Daoy (cell line): Measurements from ENCODE around the gene CCDC91. TPM values are rescaled to one million over a fixed set of nuclear protein-coding genes. Genes with fewer than 3 reads are reported as not detected.
"Not testable (repeated sequence)": the region's sequence is repeated elsewhere in the genome, so short reads cannot be mapped to it uniquely, and the experiment has no call there.

Source experiments
- DNase-seq: peaks from one replicate; pipeline ENCODE4 v3.0.0-alpha.2; 2015; ENCODE audit warnings: low read depth
- total RNA-seq: library from RNA; depleted of rRNA; stranded (reverse); fragments of >200 nt; shearing (Covaris generic); gene quantifications from 2 replicates; pipeline ENCODE4 v1.2.3, GENCODE V29; 2014

CCDC91 gene
- total RNA-seq, 1 experiment from 2014 or later = 40.1 TPM

GRCh38 chr12:28184375-28184774, 5.9 kb upstream of the CCDC91 start:
- DNase-seq = no peak

GRCh38 chr12:28186500-28186899, 3.8 kb upstream of the CCDC91 start:
- no peak for DNase-seq

DNA sequence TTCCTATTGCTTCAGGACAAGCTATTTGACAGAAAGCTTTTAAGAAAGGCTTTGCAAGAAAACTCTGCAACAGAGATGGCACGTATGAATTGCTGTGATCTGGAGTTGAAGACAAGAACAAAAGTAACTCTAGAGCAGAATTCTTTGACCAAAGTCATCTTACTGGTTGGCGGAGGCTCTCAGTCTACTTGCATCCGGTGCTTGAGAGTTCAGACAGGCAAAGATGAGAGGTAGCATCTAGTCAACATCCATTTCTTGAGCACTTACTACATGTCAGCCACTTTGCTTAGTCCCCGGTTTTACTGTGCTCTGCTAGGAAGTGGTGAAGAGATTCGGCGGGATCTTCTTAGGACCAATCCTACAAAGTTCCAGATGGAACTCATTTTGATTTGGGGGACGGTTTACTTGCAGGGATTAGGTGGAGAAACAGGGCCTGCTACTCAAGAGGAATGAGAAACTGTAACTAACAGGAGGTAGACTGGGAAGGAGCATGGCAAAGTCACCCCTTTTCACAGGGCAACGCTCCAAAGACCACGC, 404 bp upstream of the CCDC91 start:
- DNase-seq = no peak

GRCh38 chr12:28191051-28192048, 1.1 kb downstream of the CCDC91 start:
- DNase-seq = peak; percentile 81

DNA sequence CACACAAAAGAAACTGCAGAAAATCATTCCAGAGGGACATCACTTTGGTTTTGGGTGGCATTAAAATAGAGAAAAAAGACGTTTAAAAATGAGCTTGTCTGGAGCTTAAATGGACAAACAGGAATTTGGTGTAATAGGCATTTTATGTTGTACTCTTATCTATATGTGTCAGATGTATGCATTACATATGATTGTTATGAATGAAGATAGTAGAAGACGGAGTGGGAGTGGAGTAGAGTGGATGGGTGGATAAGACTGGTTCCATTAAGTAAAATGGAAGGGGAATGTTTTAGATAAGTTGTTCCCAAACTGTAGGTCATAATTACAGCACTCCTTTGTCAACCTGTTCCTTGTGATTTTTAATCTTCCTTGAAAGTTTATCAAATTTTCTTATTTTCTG, 1.9 kb downstream of the CCDC91 start:
- DNase-seq = no peak

GRCh38 chr12:28194621-28195020, 4.4 kb downstream of the CCDC91 start:
- not testable (repeated sequence) for DNase-seq

DNA sequence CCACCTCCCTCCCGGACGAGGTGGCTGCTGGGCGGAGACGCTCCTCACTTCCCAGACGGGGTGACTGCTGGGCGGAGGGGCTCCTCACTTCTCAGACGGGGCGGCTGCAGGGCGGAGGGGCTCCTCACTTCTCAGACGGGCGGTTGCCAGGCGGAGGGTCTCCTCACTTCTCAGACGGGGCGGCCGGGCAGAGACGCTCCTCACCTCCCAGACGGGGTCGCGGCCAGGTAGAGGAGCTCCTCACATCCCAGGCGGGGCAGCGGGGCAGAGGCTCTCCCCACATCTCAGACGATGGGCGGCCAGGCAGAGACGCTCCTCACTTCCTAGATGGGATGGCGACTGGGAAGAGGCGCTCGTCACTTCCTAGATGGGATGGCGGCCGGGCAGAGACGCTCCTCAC, 10.9 kb downstream of the CCDC91 start:
- DNase-seq = not testable (repeated sequence)

GRCh38 chr12:28202374-28203130, 12.3 kb downstream of the CCDC91 start:
- no peak for DNase-seq

- DNase-seq = no peak
These were observed 19.5 kb downstream of the CCDC91 start for GRCh38 chr12:28209782-28210181.

DNA sequence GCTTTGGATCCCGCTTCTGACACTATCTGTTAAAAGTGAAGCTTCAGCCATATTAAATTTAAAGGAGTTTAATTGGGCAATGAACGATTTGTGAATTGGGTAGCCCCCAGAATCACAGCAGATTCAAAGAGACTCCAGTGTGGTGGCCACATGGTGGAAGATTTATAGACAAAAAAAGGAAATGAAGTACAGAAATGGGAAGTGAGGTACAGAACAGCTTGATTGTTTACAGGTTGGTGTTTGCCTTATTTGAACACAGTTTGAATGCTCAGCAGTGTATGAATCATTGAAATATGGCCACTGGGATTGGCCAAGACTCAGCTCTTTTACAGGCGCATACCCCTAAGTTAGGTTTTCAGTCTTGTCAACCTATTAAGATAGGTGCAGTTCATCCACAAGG, 21.9 kb downstream of the CCDC91 start:
- DNase-seq = no peak

GRCh38 chr12:28215021-28215420, 24.8 kb downstream of the CCDC91 start:
- DNase-seq = no peak

DNA sequence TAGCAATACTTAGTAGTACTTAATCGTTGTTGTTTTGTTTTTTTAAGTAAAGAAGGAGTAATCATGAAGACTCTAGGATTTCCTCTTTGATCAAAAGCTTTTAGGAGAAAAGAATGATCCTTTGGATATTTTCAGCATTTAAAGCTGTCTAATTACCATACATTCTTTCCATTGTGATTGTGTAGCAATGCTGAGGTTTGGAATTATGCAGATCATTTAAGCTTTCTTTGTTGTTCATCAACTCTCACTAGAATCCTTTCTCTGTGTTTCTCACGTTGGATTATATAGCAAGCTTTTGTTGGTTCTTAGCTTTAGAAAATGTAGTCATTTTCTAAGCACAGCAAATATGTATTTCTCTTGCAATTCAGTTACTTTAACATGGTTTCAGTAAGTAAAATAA, 25.8 kb downstream of the CCDC91 start:
- no peak for DNase-seq

- no peak for DNase-seq
These were observed 27.5 kb downstream of the CCDC91 start for GRCh38 chr12:28217805-28218204.

DNA sequence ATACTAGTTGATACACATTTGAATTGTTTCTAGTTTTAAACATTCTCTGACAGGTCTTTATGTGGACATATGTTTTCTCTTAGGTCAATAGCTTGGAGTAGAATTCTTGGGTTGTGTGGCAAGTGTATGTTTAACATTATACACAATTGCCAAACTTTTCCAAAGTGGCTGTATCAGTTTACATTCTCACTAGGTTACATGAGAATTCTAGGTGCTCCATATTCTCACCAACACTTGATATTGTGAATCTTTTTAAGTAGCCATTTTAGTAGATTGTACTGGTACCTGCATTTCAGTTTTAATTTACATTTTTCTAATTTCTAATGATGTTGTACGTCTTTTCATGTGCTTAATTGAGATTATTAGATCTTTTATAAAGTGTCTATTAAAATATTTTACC, 28.6 kb downstream of the CCDC91 start:
- no peak for DNase-seq

- no peak for DNase-seq
These were observed 29.6 kb downstream of the CCDC91 start for GRCh38 chr12:28219827-28220226.

DNA sequence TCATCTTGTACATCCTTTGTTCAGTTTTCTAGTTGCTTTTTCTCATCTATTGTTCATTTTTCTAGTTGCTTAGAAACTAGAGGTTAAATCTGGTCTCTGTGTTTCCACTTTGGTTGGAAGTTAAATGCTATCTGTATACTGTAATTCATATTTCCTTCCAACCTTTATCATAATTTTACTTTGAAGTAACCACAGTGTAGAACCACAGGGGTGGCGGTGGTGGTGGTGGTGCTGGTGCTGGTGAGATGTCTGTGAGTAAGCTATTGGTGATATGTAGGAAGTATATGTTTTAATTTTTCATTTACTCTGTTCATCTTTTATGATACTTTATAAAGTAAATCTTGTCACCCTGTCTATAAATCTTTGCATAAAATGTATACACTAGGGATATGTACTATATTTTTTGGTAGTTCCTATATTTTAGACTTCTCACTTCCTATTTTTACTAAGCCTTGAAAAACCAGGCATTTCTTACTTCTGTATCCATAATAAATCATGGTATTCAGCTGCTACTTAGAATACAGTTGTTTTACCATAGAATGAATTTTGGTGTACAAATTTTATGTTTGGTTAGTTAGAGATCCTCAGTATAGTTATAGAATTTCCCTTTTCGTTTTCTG, 31.9 kb downstream of the CCDC91 start:
- no peak for DNase-seq

GRCh38 chr12:28223025-28223554, 32.8 kb downstream of the CCDC91 start:
- no peak for DNase-seq

GRCh38 chr12:28223858-28224257, 33.6 kb downstream of the CCDC91 start:
- no peak for DNase-seq

DNA sequence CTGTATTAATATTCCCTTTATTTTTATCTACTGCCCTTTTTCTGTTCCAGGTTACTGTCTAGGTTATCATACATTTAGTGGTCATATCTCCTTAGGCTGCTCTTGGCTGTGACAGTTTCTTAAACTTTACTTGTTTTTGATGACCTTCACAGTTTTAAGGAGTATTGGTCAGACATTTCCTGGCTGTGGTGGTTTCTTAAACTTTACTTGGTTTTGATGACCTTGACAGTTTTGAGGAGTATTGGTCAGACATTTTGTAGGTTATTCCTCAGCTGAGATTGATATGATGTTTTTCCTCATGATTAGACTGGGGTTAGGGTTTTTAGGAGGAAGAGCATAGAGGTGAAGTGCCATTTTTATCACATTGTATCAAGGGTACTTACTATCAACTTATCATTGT, 36.4 kb downstream of the CCDC91 start:
- no peak for DNase-seq

DNA sequence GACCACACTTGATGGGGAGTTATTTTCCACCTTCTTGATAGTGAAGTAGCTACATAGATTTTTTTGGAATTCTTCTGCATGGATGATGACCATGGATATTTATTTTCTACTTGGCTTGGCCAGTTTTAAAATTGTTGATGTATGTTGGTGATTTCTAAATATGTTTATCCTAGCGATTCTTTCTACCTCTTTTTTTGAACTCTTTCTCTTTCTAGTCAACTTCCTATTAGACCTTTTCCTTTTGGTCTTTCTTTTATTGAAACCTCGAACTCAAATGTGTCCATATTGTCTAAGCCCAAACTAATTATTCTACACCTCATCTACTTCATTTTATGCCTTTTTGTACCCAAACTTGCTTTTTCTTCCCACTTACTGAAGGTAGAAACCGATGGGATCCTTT, 37.0 kb downstream of the CCDC91 start:
- no peak for DNase-seq

DNA sequence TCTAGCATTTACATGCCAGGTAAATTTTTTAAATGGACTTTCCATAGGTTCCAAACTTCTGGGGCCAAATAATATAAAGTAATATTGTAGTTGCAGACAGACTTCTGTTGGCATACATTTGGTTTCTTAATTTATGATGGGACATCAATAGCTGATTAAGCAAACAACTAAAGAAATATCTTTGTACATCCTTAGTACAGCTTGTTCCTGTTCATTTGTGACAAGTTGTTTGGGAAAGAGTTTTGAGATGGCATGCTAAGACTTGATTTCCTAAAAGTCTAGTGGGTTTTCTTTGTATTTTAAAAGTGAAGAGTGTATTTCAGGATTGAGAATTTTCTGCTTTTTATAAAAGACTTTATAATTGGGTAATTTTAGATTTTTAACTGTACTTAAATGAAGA, 41.0 kb downstream of the CCDC91 start:
- DNase-seq = no peak
